HEK293 (cell line): Measurements from ENCODE around the gene ACAD11.

ENCODE experiments used
- CTCF ChIA-PET: fragments of 350-600 bp; formaldehyde crosslinking; extraction: SDS; loops from one replicate; lab custom pipeline; 2021; ENCODE audit warnings: antibody characterized with exemption; lab: Yijun Ruan, JAX
- POLR2A ChIA-PET: fragments of 300-600 bp; formaldehyde crosslinking; extraction: SDS; loops from one replicate; lab custom pipeline; 2020; ENCODE audit warnings: antibody characterized with exemption, inconsistent platforms; lab: Yijun Ruan, JAX
- H3K27ac ChIP-seq: fragments of 200-500 bp; sonication (Bioruptor generic); 2 replicates; pipeline ENCODE4 v1.5.1; 2014; ENCODE audit warnings: low read depth, low read length, control low read depth, inconsistent platforms; ENCODE audit errors: extremely low read depth
- H3K36me3 ChIP-seq, 2 experiments: fragments of 200-500 bp in 1 of 2; sonication (Bioruptor generic) in 1 of 2; 1 replicate in 1 of 2; 2 replicates in 1 of 2; pipeline ENCODE4 v1.5.1; 2014 to 2017; ENCODE audit warnings: inconsistent platforms in 2 of 2, low read length in 2 of 2; ENCODE audit not compliant: control insufficient read depth in 2 of 2, insufficient read depth in 1 of 2
- H3K4me1 ChIP-seq: fragments of 200-500 bp; sonication (Bioruptor generic); 2 replicates; pipeline ENCODE4 v1.5.1; 2014; ENCODE audit warnings: mild to moderate bottlenecking, low read length, inconsistent platforms; ENCODE audit not compliant: control insufficient read depth, insufficient read depth
- H3K4me3 ChIP-seq: 2 replicates; pipeline ENCODE4 v1.5.1; 2011; ENCODE audit warnings: low read depth, mild to moderate bottlenecking, control low read depth, low read length, moderate library complexity
- H3K9me3 ChIP-seq: fragments of 200-500 bp; sonication (Bioruptor generic); 2 replicates; pipeline ENCODE4 v1.5.1; 2014; ENCODE audit warnings: low read depth, low read length, inconsistent platforms; ENCODE audit not compliant: control insufficient read depth, insufficient read depth
- BCL11A ChIP-seq: fragments of 450-650 bp; formaldehyde crosslinking; IDR thresholded peaks from 2 replicates; pipeline ENCODE4 v1.5.1; 2016; ENCODE audit warnings: low read depth, missing biosample characterization, missing genetic modification characterization
- ZBTB11 ChIP-seq: fragments of 450-650 bp; formaldehyde crosslinking; conservative IDR thresholded peaks from 2 replicates; pipeline ENCODE4 v1.5.1; 2016; ENCODE audit warnings: low read depth, missing biosample characterization, missing genetic modification characterization
- ZNF148 ChIP-seq: fragments of 450-650 bp; formaldehyde crosslinking; IDR thresholded peaks from 2 replicates; pipeline ENCODE4 v1.5.0; 2017; ENCODE audit warnings: missing biosample characterization, missing genetic modification characterization, borderline replicate concordance
- ZNF302 ChIP-seq: fragments of 450-650 bp; formaldehyde crosslinking; IDR thresholded peaks from 2 replicates; pipeline ENCODE4 v1.5.1; 2016; ENCODE audit warnings: missing biosample characterization, missing genetic modification characterization, low read depth
- ZNF529 ChIP-seq: fragments of 450-650 bp; formaldehyde crosslinking; IDR thresholded peaks from 2 replicates; pipeline ENCODE4 v1.5.1; 2017; ENCODE audit warnings: missing genetic modification characterization, missing biosample characterization; ENCODE audit not compliant: insufficient replicate concordance
- ZNF624 ChIP-seq: fragments of 450-650 bp; formaldehyde crosslinking; IDR thresholded peaks from 2 replicates; pipeline ENCODE4 v1.5.1; 2017; ENCODE audit warnings: missing biosample characterization, missing genetic modification characterization
- ZSCAN18 ChIP-seq: fragments of 450-650 bp; formaldehyde crosslinking; IDR thresholded peaks from 2 replicates; pipeline ENCODE4 v1.5.1; 2016; ENCODE audit warnings: missing biosample characterization, missing genetic modification characterization
- ZSCAN4 ChIP-seq: fragments of 450-650 bp; formaldehyde crosslinking; IDR thresholded peaks from 2 replicates; pipeline ENCODE4 v1.5.1; 2017; ENCODE audit warnings: missing biosample characterization, missing genetic modification characterization

ACAD11 gene

GRCh38 chr3:132509506-132509905 is 150.1 kb downstream of the ACAD11 start:
- no peaks in the 10 kb centered on the region for H3K9me3 ChIP-seq
- no peak overlapping the region for H3K4me3 ChIP-seq
- no peaks in the 10 kb centered on the region for H3K4me1 ChIP-seq
- no peak overlapping the region for H3K27ac ChIP-seq
- H3K36me3 ChIP-seq: peaks cover 1 to 65% of the 10 kb centered on the region in 2 experiments; a peak in 1 of 3 replicates
- no peak for TF ChIP-seq ZNF624 (tag by site-specific recombination)
- CTCF ChIA-PET: interaction anchor here (0.6 kb wide), 1 partner anchor 1967 kb away, joined by 4 read pairs; no protein-coding TSS in a partner anchor
- POLR2A ChIA-PET: no interaction called here

GRCh38 chr3:132509096-132509495 is 150.5 kb downstream of the ACAD11 start:
- Histone ChIP-seq H3K9me3 (no peaks in the 10 kb centered on the region), H3K4me3 (no peak overlapping the region), H3K4me1 (no peaks in the 10 kb centered on the region), H3K36me3 (peaks cover 0 to 62% of the 10 kb centered on the region in 2 experiments; a peak in 1 of 3 replicates), H3K27ac (no peak overlapping the region)
- ChIA-PET POLR2A (no interaction called here), CTCF (interaction anchor here (0.6 kb wide), 1 partner anchor 85 kb away, joined by 4 read pairs; no protein-coding TSS in a partner anchor)
- TF ChIP-seq ZNF148 (tag by site-specific recombination) (no peak), ZNF302 (no peak), ZSCAN18 (tag by site-specific recombination) (no peak), ZBTB11 (no peak), ZSCAN4 (no peak), BCL11A (tag by site-specific recombination) (no peak), ZNF529 (no peak)
